Measurements from ENCODE around the gene PHETA1. TPM values are rescaled to one million over a fixed set of nuclear protein-coding genes. Genes with fewer than 3 reads are reported as not detected.
"Not testable (repeated sequence)": the region's sequence is repeated elsewhere in the genome, so short reads cannot be mapped to it uniquely, and the experiment has no call there.

Gene PHETA1
- polyA plus RNA-seq, 6 donors from 2014 or later = 5.3 to 14.7 (median 7.7) TPM

GRCh38 chr12:111335301-111335700 is 33.6 kb downstream of the PHETA1 start:
- H3K9me3 Mint-ChIP-seq; H3K27ac Mint-ChIP-seq; H3K4me3 Mint-ChIP-seq; H3K27me3 Mint-ChIP-seq; H3K36me3 Mint-ChIP-seq; ATAC-seq (ENCODE audit: low read depth in 2 of 2); DNase-seq: not testable (repeated sequence)
- H3K4me1 Mint-ChIP-seq = peaks cover 0 to 10% (median 5%) of the 10 kb centered on the region in 3 donors

- no peak overlapping the region for H3K4me3 Mint-ChIP-seq
- H3K9me3 Mint-ChIP-seq = no peaks in the 10 kb centered on the region
- DNase-seq (no peak), ATAC-seq (ENCODE audit: low read depth in 2 of 2) (no peak)
- peaks cover 0 to 7% (median 1%) of the 10 kb centered on the region in 3 donors for H3K27me3 Mint-ChIP-seq
- H3K4me1 Mint-ChIP-seq = peaks cover 0 to 5% (median 2%) of the 10 kb centered on the region in 3 donors
- H3K27ac Mint-ChIP-seq = no peak overlapping the region
- H3K36me3 Mint-ChIP-seq = no peaks in the 10 kb centered on the region
Observed at GRCh38 chr12:111334393-111334915, 34.4 kb downstream of the PHETA1 start.

GRCh38 chr12:111330800-111331752 is 37.8 kb downstream of the PHETA1 start:
- H3K4me1 Mint-ChIP-seq = peaks cover 0 to 5% (median 0%) of the 10 kb centered on the region in 3 donors
- DNase-seq = peak; percentile 19

GRCh38 chr12:111328138-111328537 is 40.8 kb downstream of the PHETA1 start:
- H3K9me3 Mint-ChIP-seq = no peaks in the 10 kb centered on the region
- peaks cover 0 to 5% (median 0%) of the 10 kb centered on the region in 3 donors for H3K4me1 Mint-ChIP-seq
- no peak overlapping the region for H3K27ac Mint-ChIP-seq
- ATAC-seq (ENCODE audit: low read depth in 2 of 2) (no peak), DNase-seq (no peak)
- H3K36me3 Mint-ChIP-seq = no peaks in the 10 kb centered on the region
- peaks cover 0 to 27% (median 13%) of the 10 kb centered on the region in 3 donors for H3K27me3 Mint-ChIP-seq
- H3K4me3 Mint-ChIP-seq = no peak overlapping the region

More at GRCh38 chr12:111330800-111331752, 37.8 kb downstream of the PHETA1 start:
- no peaks in the 10 kb centered on the region for H3K9me3 Mint-ChIP-seq
- peaks cover 0 to 27% (median 13%) of the 10 kb centered on the region in 3 donors for H3K27me3 Mint-ChIP-seq
- no peak overlapping the region for H3K4me3 Mint-ChIP-seq
- peak in 1 of 2 donors; percentile 32 for ATAC-seq (ENCODE audit: low read depth in 2 of 2)
- H3K36me3 Mint-ChIP-seq = no peaks in the 10 kb centered on the region
- H3K27ac Mint-ChIP-seq = peak overlapping the region in 3 of 6 donors; percentile 45 to 89 (median 57)

- no peaks in the 10 kb centered on the region for H3K9me3 Mint-ChIP-seq
- H3K27ac Mint-ChIP-seq = no peak overlapping the region
- peaks cover 0 to 5% (median 0%) of the 10 kb centered on the region in 3 donors for H3K4me1 Mint-ChIP-seq
- H3K36me3 Mint-ChIP-seq = no peaks in the 10 kb centered on the region
- H3K4me3 Mint-ChIP-seq = no peak overlapping the region
- ATAC-seq (ENCODE audit: low read depth in 2 of 2) (no peak), DNase-seq (no peak)
- peaks cover 0 to 27% (median 13%) of the 10 kb centered on the region in 3 donors for H3K27me3 Mint-ChIP-seq
Observed at GRCh38 chr12:111327474-111327873, 41.4 kb downstream of the PHETA1 start.

- H3K27ac Mint-ChIP-seq = no peak overlapping the region
- DNase-seq (no peak), ATAC-seq (ENCODE audit: low read depth in 2 of 2) (no peak)
- no peak overlapping the region for H3K4me3 Mint-ChIP-seq
- no peaks in the 10 kb centered on the region for H3K4me1 Mint-ChIP-seq
- H3K36me3 Mint-ChIP-seq = no peaks in the 10 kb centered on the region
- H3K9me3 Mint-ChIP-seq = no peaks in the 10 kb centered on the region
- peaks cover 0 to 5% (median 0%) of the 10 kb centered on the region in 3 donors for H3K27me3 Mint-ChIP-seq
Observed at GRCh38 chr12:111322336-111323250, 46.3 kb downstream of the PHETA1 start.

GRCh38 chr12:111321317-111321716 is 47.6 kb downstream of the PHETA1 start:
- Mint-ChIP-seq H3K4me1 (no peaks in the 10 kb centered on the region), H3K27me3 (peaks cover 10 to 12% (median 11%) of the 10 kb centered on the region in 3 donors), H3K4me3 (no peak overlapping the region), H3K27ac (no peak overlapping the region), H3K36me3 (no peaks in the 10 kb centered on the region), H3K9me3 (no peaks in the 10 kb centered on the region)
- DNase-seq = no peak
- no peak for ATAC-seq (ENCODE audit: low read depth in 2 of 2)

GRCh38 chr12:111320258-111321050 is 48.4 kb downstream of the PHETA1 start:
- H3K27me3 Mint-ChIP-seq = peaks cover 10 to 12% (median 11%) of the 10 kb centered on the region in 3 donors
- no peak overlapping the region for H3K4me3 Mint-ChIP-seq
- no peaks in the 10 kb centered on the region for H3K4me1 Mint-ChIP-seq
- H3K27ac Mint-ChIP-seq = no peak overlapping the region
- DNase-seq (no peak), ATAC-seq (ENCODE audit: low read depth in 2 of 2) (no peak)
- H3K36me3 Mint-ChIP-seq = no peaks in the 10 kb centered on the region
- H3K9me3 Mint-ChIP-seq = no peaks in the 10 kb centered on the region

GRCh38 chr12:111319600-111320257 is 49.2 kb downstream of the PHETA1 start:
- Mint-ChIP-seq H3K9me3 (no peaks in the 10 kb centered on the region), H3K27me3 (peaks cover 10 to 12% (median 11%) of the 10 kb centered on the region in 3 donors), H3K4me1 (no peaks in the 10 kb centered on the region), H3K4me3 (no peak overlapping the region), H3K27ac (no peak overlapping the region), H3K36me3 (no peaks in the 10 kb centered on the region)
- no peak for DNase-seq
- no peak for ATAC-seq (ENCODE audit: low read depth in 2 of 2)

- Mint-ChIP-seq H3K36me3 (no peaks in the 10 kb centered on the region), H3K27ac (no peak overlapping the region), H3K9me3 (no peaks in the 10 kb centered on the region), H3K4me1 (peaks cover 4 to 7% (median 6%) of the 10 kb centered on the region in 3 donors), H3K4me3 (no peak overlapping the region), H3K27me3 (peaks cover 11 to 18% (median 15%) of the 10 kb centered on the region in 3 donors)
- DNase-seq (no peak), ATAC-seq (ENCODE audit: low read depth in 2 of 2) (no peak)
Observed at GRCh38 chr12:111318450-111318849, 50.4 kb downstream of the PHETA1 start.

GRCh38 chr12:111316671-111317070 is 52.2 kb downstream of the PHETA1 start:
- ATAC-seq (ENCODE audit: low read depth in 2 of 2) = no peak
- no peaks in the 10 kb centered on the region for H3K36me3 Mint-ChIP-seq
- peaks cover 11 to 18% (median 18%) of the 10 kb centered on the region in 3 donors for H3K27me3 Mint-ChIP-seq
- H3K9me3 Mint-ChIP-seq = no peaks in the 10 kb centered on the region
- H3K27ac Mint-ChIP-seq = no peak overlapping the region
- H3K4me3 Mint-ChIP-seq = no peak overlapping the region
- peaks cover 4 to 7% (median 6%) of the 10 kb centered on the region in 3 donors for H3K4me1 Mint-ChIP-seq
- DNase-seq = no peak

- Mint-ChIP-seq H3K27ac (peak overlapping the region in 1 of 6 donors; percentile 33), H3K4me3 (no peak overlapping the region), H3K36me3 (no peaks in the 10 kb centered on the region), H3K4me1 (peaks cover 4 to 7% (median 6%) of the 10 kb centered on the region in 3 donors), H3K27me3 (peaks cover 11 to 19% (median 18%) of the 10 kb centered on the region in 3 donors), H3K9me3 (no peaks in the 10 kb centered on the region)
- ATAC-seq (ENCODE audit: low read depth in 2 of 2) (no peak), DNase-seq (no peak)
Observed at GRCh38 chr12:111314953-111315539, 53.8 kb downstream of the PHETA1 start.

Data from naive B cell (primary cell).